ENCODE results near the gene CENPB.
A peak's percentile ranks its signal among the peaks of the same experiment; 100 is the strongest.

CENPB gene

GRCh38 chr20:3766422-3767109 is 20.0 kb downstream of the CENPB start:
- DNase-seq (ENCODE audit: low spot score): no peak

- peak; percentile 40 for DNase-seq (ENCODE audit: low spot score)
Measured at GRCh38 chr20:3765171-3765882, 21.2 kb downstream of the CENPB start.

- no peak for DNase-seq (ENCODE audit: low spot score)
Measured at GRCh38 chr20:3764659-3765058, 21.9 kb downstream of the CENPB start.

GRCh38 chr20:3763671-3764601 is 22.6 kb downstream of the CENPB start:
- no peak for DNase-seq (ENCODE audit: low spot score)

GRCh38 chr20:3760655-3761348 is 25.7 kb downstream of the CENPB start:
- no peak for DNase-seq (ENCODE audit: low spot score)

GRCh38 chr20:3759884-3760283 is 26.7 kb downstream of the CENPB start:
- DNase-seq (ENCODE audit: low spot score): no peak

GRCh38 chr20:3759316-3759823 is 27.2 kb downstream of the CENPB start:
- DNase-seq (ENCODE audit: low spot score): no peak

- no peak for DNase-seq (ENCODE audit: low spot score)
Measured at GRCh38 chr20:3758566-3758965, 28.0 kb downstream of the CENPB start.

GRCh38 chr20:3757268-3757667 is 29.3 kb downstream of the CENPB start:
- no peak for DNase-seq (ENCODE audit: low spot score)

GRCh38 chr20:3755814-3756480 is 30.6 kb downstream of the CENPB start:
- peak; percentile 35 for DNase-seq (ENCODE audit: low spot score)

- DNase-seq (ENCODE audit: low spot score): no peak
Measured at GRCh38 chr20:3755269-3755668, 31.3 kb downstream of the CENPB start.

- no peak for DNase-seq (ENCODE audit: low spot score)
Measured at GRCh38 chr20:3754276-3754630, 32.3 kb downstream of the CENPB start.

- no peak for DNase-seq (ENCODE audit: low spot score)
Measured at GRCh38 chr20:3753501-3754275, 32.9 kb downstream of the CENPB start.

- peak; percentile 81 for DNase-seq (ENCODE audit: low spot score)
Measured at GRCh38 chr20:3753098-3753497, 33.4 kb downstream of the CENPB start.

- DNase-seq (ENCODE audit: low spot score): no peak
Measured at GRCh38 chr20:3752386-3752759, 34.2 kb downstream of the CENPB start.

GRCh38 chr20:3751675-3752385 is 34.7 kb downstream of the CENPB start:
- DNase-seq (ENCODE audit: low spot score): no peak

- no peak for DNase-seq (ENCODE audit: low spot score)
Measured at GRCh38 chr20:3751305-3751674, 35.2 kb downstream of the CENPB start.

- DNase-seq (ENCODE audit: low spot score): no peak
Measured at GRCh38 chr20:3749689-3750531, 36.6 kb downstream of the CENPB start.

- no peak for DNase-seq (ENCODE audit: low spot score)
Measured at GRCh38 chr20:3749087-3749688, 37.4 kb downstream of the CENPB start.
